GM12878 (cell line): ENCODE results near the gene ZNF625. TPM values are rescaled to one million over a fixed set of nuclear protein-coding genes. Genes with fewer than 3 reads are reported as not detected.

Source experiments
- polyA plus RNA-seq, 11 experiments: library from polyadenylated mRNA; depleted of rRNA in 4 of 11; unstranded in 6 of 11; stranded (reverse) in 5 of 11; fragments of >200 nt; fragmentation: Nextera tagmentation in 4 of 11; fragmentation: Illumina TruSeq in 1 of 11; extraction: Ambion mirVana in 4 of 11; extraction: Trizol in 1 of 11; gene quantifications; 1 replicate in 1 of 11; 2 replicates in 10 of 11; pipeline versions ENCODE4 v1.2.1 to v1.2.3, GENCODE V29; 2011 to 2016; ENCODE audit warnings: inconsistent platforms in 2 of 11, missing spikeins in 2 of 11, low read depth in 1 of 11
- small RNA-seq: library from RNA; depleted of rRNA; stranded (forward); fragments of <200 nt; gene quantifications from one replicate; pipeline ENCODE3, GENCODE V24; 2014
- total RNA-seq, 4 experiments: library from RNA; depleted of rRNA in 3 of 4; stranded (reverse); fragments of >200 nt in 3 of 4; fragmentation: Illumina TruSeq in 1 of 4; extraction: Trizol in 1 of 4; gene quantifications; 2 replicates each; pipeline versions ENCODE4 v1.2.1 to v1.2.3, GENCODE V29; 2013 to 2021

The ZNF625 gene
- total and polyA plus RNA-seq, 10 of the 15 experiments (the other 5 are each of a cell fraction or from before 2014, with no cell fraction given) = 0.52 to 5.0 (median 1.3) TPM

Small RNAs within 50 kb of the gene (small RNA-seq; reads per million reads assigned to genes)
- not detected for gene RNA5SP467

Other genes with a start within 250 kb of the ZNF625 start
Only the 7 nearest of the 11 such genes appear.
- gene ZNF433, start 121.1 kb downstream of the ZNF625 start, total RNA-seq (2014; rRNA removed) = 0.79 and 0.82 TPM in 2 replicates
- gene ZNF433, start 121.1 kb downstream of the ZNF625 start, total RNA-seq (2014; rRNA removed; fragmentation: Illumina TruSeq; extraction: Trizol) = 1.5 and 1.8 TPM in 2 replicates
- 1.2 and 1.3 TPM in 2 replicates for gene ZNF433, start 121.1 kb downstream of the ZNF625 start, total RNA-seq (2021)
- gene ZNF433, start 121.1 kb downstream of the ZNF625 start, polyA plus RNA-seq (2011; rRNA removed) = 0.95 and 1.0 TPM in 2 replicates
- gene ZNF433, start 121.1 kb downstream of the ZNF625 start, polyA plus RNA-seq (2014; fragmentation: Illumina TruSeq; extraction: Trizol) = 2.0 and 2.5 TPM in 2 replicates
- gene ZNF433, start 121.1 kb downstream of the ZNF625 start, polyA plus RNA-seq (2014; fragmentation: Nextera tagmentation; extraction: Ambion mirVana) = 1 to 10 TPM; 1.7 to 1.8 TPM
- 1.0 and 1.3 TPM in 2 replicates for gene ZNF433, start 121.1 kb downstream of the ZNF625 start, polyA plus RNA-seq (2014; rRNA removed)
- gene ZNF433, start 121.1 kb downstream of the ZNF625 start, polyA plus RNA-seq (2016; fragmentation: Nextera tagmentation; extraction: Ambion mirVana) = 1 to 10 TPM; 2.5 to 2.9 TPM
- 0.68 and 1.3 TPM in 2 replicates for gene ZNF878, start 103.8 kb downstream of the ZNF625 start, total RNA-seq (2014; rRNA removed)
- 1.1 and 1.7 TPM in 2 replicates for gene ZNF878, start 103.8 kb downstream of the ZNF625 start, total RNA-seq (2014; rRNA removed; fragmentation: Illumina TruSeq; extraction: Trizol)
- 0.74 TPM in 2 replicates for gene ZNF878, start 103.8 kb downstream of the ZNF625 start, total RNA-seq (2021)
- 1.3 and 1.8 TPM in 2 replicates for gene ZNF878, start 103.8 kb downstream of the ZNF625 start, polyA plus RNA-seq (2011; rRNA removed)
- 0.63 and 0.97 TPM in 2 replicates for gene ZNF878, start 103.8 kb downstream of the ZNF625 start, polyA plus RNA-seq (2014; fragmentation: Illumina TruSeq; extraction: Trizol)
- gene ZNF878, start 103.8 kb downstream of the ZNF625 start, polyA plus RNA-seq (2014; fragmentation: Nextera tagmentation; extraction: Ambion mirVana) = under 1 TPM; 0.24 to 0.79 TPM
- gene ZNF878, start 103.8 kb downstream of the ZNF625 start, polyA plus RNA-seq (2014; rRNA removed) = 0.30 and 0.33 TPM in 2 replicates
- gene ZNF878, start 103.8 kb downstream of the ZNF625 start, polyA plus RNA-seq (2016; fragmentation: Nextera tagmentation; extraction: Ambion mirVana) = under 1 TPM; 0.44 to 0.82 TPM
- gene ZNF844, start 92.0 kb downstream of the ZNF625 start, total RNA-seq (2014; rRNA removed) = 0.96 and 1.0 TPM in 2 replicates
- 1.0 and 1.1 TPM in 2 replicates for gene ZNF844, start 92.0 kb downstream of the ZNF625 start, total RNA-seq (2014; rRNA removed; fragmentation: Illumina TruSeq; extraction: Trizol)
- gene ZNF844, start 92.0 kb downstream of the ZNF625 start, total RNA-seq (2021) = 1.1 and 1.4 TPM in 2 replicates
- 0.16 and 0.24 TPM in 2 replicates for gene ZNF844, start 92.0 kb downstream of the ZNF625 start, polyA plus RNA-seq (2011; rRNA removed)
- 0.93 and 1.5 TPM in 2 replicates for gene ZNF844, start 92.0 kb downstream of the ZNF625 start, polyA plus RNA-seq (2014; fragmentation: Illumina TruSeq; extraction: Trizol)
- gene ZNF844, start 92.0 kb downstream of the ZNF625 start, polyA plus RNA-seq (2014; fragmentation: Nextera tagmentation; extraction: Ambion mirVana) = under 1 TPM; 0.16 to 0.26 TPM
- 0.38 and 0.47 TPM in 2 replicates for gene ZNF844, start 92.0 kb downstream of the ZNF625 start, polyA plus RNA-seq (2014; rRNA removed)
- gene ZNF844, start 92.0 kb downstream of the ZNF625 start, polyA plus RNA-seq (2016; fragmentation: Nextera tagmentation; extraction: Ambion mirVana) = under 1 TPM; 0.42 to 0.96 TPM
- gene ZNF20, start 16.4 kb downstream of the ZNF625 start, total RNA-seq (2014; rRNA removed) = 2.3 and 3.8 TPM in 2 replicates
- 4.9 and 5.1 TPM in 2 replicates for gene ZNF20, start 16.4 kb downstream of the ZNF625 start, total RNA-seq (2014; rRNA removed; fragmentation: Illumina TruSeq; extraction: Trizol)
- 1.5 and 2.5 TPM in 2 replicates for gene ZNF20, start 16.4 kb downstream of the ZNF625 start, total RNA-seq (2021)
- 4.5 and 5.0 TPM in 2 replicates for gene ZNF20, start 16.4 kb downstream of the ZNF625 start, polyA plus RNA-seq (2011; rRNA removed)
- gene ZNF20, start 16.4 kb downstream of the ZNF625 start, polyA plus RNA-seq (2014; fragmentation: Illumina TruSeq; extraction: Trizol) = 2.4 and 2.5 TPM in 2 replicates
- gene ZNF20, start 16.4 kb downstream of the ZNF625 start, polyA plus RNA-seq (2014; fragmentation: Nextera tagmentation; extraction: Ambion mirVana) = 1 to 10 TPM; 2.5 to 2.8 TPM
- gene ZNF20, start 16.4 kb downstream of the ZNF625 start, polyA plus RNA-seq (2014; rRNA removed) = 1.4 and 2.0 TPM in 2 replicates
- gene ZNF20, start 16.4 kb downstream of the ZNF625 start, polyA plus RNA-seq (2016; fragmentation: Nextera tagmentation; extraction: Ambion mirVana) = 1 to 10 TPM; 2.9 TPM
- 7.4 and 7.8 TPM in 2 replicates for gene ZNF136, start 6.4 kb upstream of the ZNF625 start, total RNA-seq (2014; rRNA removed)
- gene ZNF136, start 6.4 kb upstream of the ZNF625 start, total RNA-seq (2014; rRNA removed; fragmentation: Illumina TruSeq; extraction: Trizol) = 7.7 and 8.8 TPM in 2 replicates
- gene ZNF136, start 6.4 kb upstream of the ZNF625 start, total RNA-seq (2021) = 4.9 and 6.6 TPM in 2 replicates
- gene ZNF136, start 6.4 kb upstream of the ZNF625 start, polyA plus RNA-seq (2011; rRNA removed) = 7.1 and 11.4 TPM in 2 replicates
- 6.6 and 8.0 TPM in 2 replicates for gene ZNF136, start 6.4 kb upstream of the ZNF625 start, polyA plus RNA-seq (2014; fragmentation: Illumina TruSeq; extraction: Trizol)
- gene ZNF136, start 6.4 kb upstream of the ZNF625 start, polyA plus RNA-seq (2014; fragmentation: Nextera tagmentation; extraction: Ambion mirVana) = 1 to 10 TPM; 2.8 to 3.1 TPM
- gene ZNF136, start 6.4 kb upstream of the ZNF625 start, polyA plus RNA-seq (2014; rRNA removed) = 2.9 and 5.0 TPM in 2 replicates
- gene ZNF136, start 6.4 kb upstream of the ZNF625 start, polyA plus RNA-seq (2016; fragmentation: Nextera tagmentation; extraction: Ambion mirVana) = 1 to 10 TPM; 6.7 to 7.7 TPM
- 3.8 and 4.3 TPM in 2 replicates for gene ZNF44, start 138.1 kb upstream of the ZNF625 start, total RNA-seq (2014; rRNA removed)
- gene ZNF44, start 138.1 kb upstream of the ZNF625 start, total RNA-seq (2014; rRNA removed; fragmentation: Illumina TruSeq; extraction: Trizol) = 7.2 and 7.4 TPM in 2 replicates
- gene ZNF44, start 138.1 kb upstream of the ZNF625 start, total RNA-seq (2021) = 4.4 and 5.5 TPM in 2 replicates
- gene ZNF44, start 138.1 kb upstream of the ZNF625 start, polyA plus RNA-seq (2011; rRNA removed) = 11.3 and 16.4 TPM in 2 replicates
- gene ZNF44, start 138.1 kb upstream of the ZNF625 start, polyA plus RNA-seq (2014; fragmentation: Illumina TruSeq; extraction: Trizol) = 6.0 and 7.9 TPM in 2 replicates
- gene ZNF44, start 138.1 kb upstream of the ZNF625 start, polyA plus RNA-seq (2014; fragmentation: Nextera tagmentation; extraction: Ambion mirVana) = 1 to 10 TPM; 4.0 to 4.5 TPM
- 2.7 and 3.7 TPM in 2 replicates for gene ZNF44, start 138.1 kb upstream of the ZNF625 start, polyA plus RNA-seq (2014; rRNA removed)
- 1 to 10 TPM; 5.3 to 7.3 TPM for gene ZNF44, start 138.1 kb upstream of the ZNF625 start, polyA plus RNA-seq (2016; fragmentation: Nextera tagmentation; extraction: Ambion mirVana)
- 1.8 and 2.7 TPM in 2 replicates for gene ZNF563, start 176.9 kb upstream of the ZNF625 start, total RNA-seq (2014; rRNA removed)
- 4.4 TPM in 2 replicates for gene ZNF563, start 176.9 kb upstream of the ZNF625 start, total RNA-seq (2014; rRNA removed; fragmentation: Illumina TruSeq; extraction: Trizol)
- gene ZNF563, start 176.9 kb upstream of the ZNF625 start, total RNA-seq (2021) = 2.8 and 3.7 TPM in 2 replicates
- gene ZNF563, start 176.9 kb upstream of the ZNF625 start, polyA plus RNA-seq (2011; rRNA removed) = 6.4 and 11.4 TPM in 2 replicates
- gene ZNF563, start 176.9 kb upstream of the ZNF625 start, polyA plus RNA-seq (2014; fragmentation: Illumina TruSeq; extraction: Trizol) = 2.8 and 3.8 TPM in 2 replicates
- 1 to 10 TPM; 1.7 to 2.5 TPM for gene ZNF563, start 176.9 kb upstream of the ZNF625 start, polyA plus RNA-seq (2014; fragmentation: Nextera tagmentation; extraction: Ambion mirVana)
- gene ZNF563, start 176.9 kb upstream of the ZNF625 start, polyA plus RNA-seq (2014; rRNA removed) = 2.7 and 2.8 TPM in 2 replicates
- gene ZNF563, start 176.9 kb upstream of the ZNF625 start, polyA plus RNA-seq (2016; fragmentation: Nextera tagmentation; extraction: Ambion mirVana) = 1 to 10 TPM; 4.8 to 5.5 TPM